Sigmoid colon (tissue), 7 donors: Measurements from ENCODE around the gene ATP1A1. TPM values are rescaled to one million over a fixed set of nuclear protein-coding genes. Genes with fewer than 3 reads are reported as not detected.

Source experiments
- DNase-seq: peaks from one replicate; pipeline ENCODE4 v3.0.0-alpha.2; 2019
- H3K27ac ChIP-seq, 4 donors: fragments of 200-600 bp; sonication (generic); one replicate each; pipeline ENCODE4 v1.5.1; 2016 to 2019; ENCODE audit warnings: mild to moderate bottlenecking in 1 of 4
- H3K27me3 ChIP-seq, 3 donors: fragments of 200-600 bp; sonication (generic); one replicate each; pipeline ENCODE4 v1.5.1; 2019; ENCODE audit warnings: mild to moderate bottlenecking in 1 of 3
- H3K36me3 ChIP-seq, 4 donors: fragments of 200-600 bp; sonication (generic); one replicate each; pipeline ENCODE4 v1.5.1; 2016 to 2019
- H3K4me1 ChIP-seq, 4 donors: fragments of 200-600 bp; sonication (generic); one replicate each; pipeline ENCODE4 v1.5.1; 2017 to 2019
- H3K4me3 ChIP-seq, 4 donors: fragments of 200-600 bp; sonication (generic); one replicate each; pipeline ENCODE4 v1.5.1; 2017 to 2019; ENCODE audit warnings: mild to moderate bottlenecking in 2 of 4, moderate library complexity in 1 of 4
- H3K9me3 ChIP-seq, 4 donors: fragments of 200-600 bp in 3 of 4; sonication (generic) in 3 of 4; one replicate each; pipeline versions ENCODE4 v1.5.1 to v1.6.1; 2013 to 2019
- CTCF ChIP-seq, 4 experiments: fragments of 450-650 bp in 3 of 4; fragments of 200-600 bp in 1 of 4; IDR thresholded peaks; one replicate each; pipeline ENCODE4 v1.5.1; 2016 to 2019; ENCODE audit warnings: antibody characterized with exemption in 4 of 4, mild to moderate bottlenecking in 3 of 4, moderate library complexity in 2 of 4
- EP300 ChIP-seq, 4 donors: sonication (generic); formaldehyde crosslinking; IDR thresholded peaks; one replicate each; pipeline ENCODE4 v1.6.1; 2017; ENCODE audit warnings: antibody characterized with exemption in 4 of 4
- POLR2A ChIP-seq, 2 donors: fragments of 450-650 bp; IDR thresholded peaks; one replicate each; pipeline ENCODE4 v1.6.1; 2016; ENCODE audit warnings: antibody characterized with exemption in 2 of 2, mild to moderate bottlenecking in 2 of 2, moderate library complexity in 2 of 2
- POLR2AphosphoS5 ChIP-seq, 4 donors: sonication (generic); formaldehyde crosslinking; IDR thresholded peaks; one replicate each; pipeline ENCODE4 v1.6.1; 2017; ENCODE audit warnings: antibody characterized with exemption in 4 of 4
- WGBS, 2 donors: extraction: QIAGEN DNeasy Blood & Tissue Kit; methylation state at CpG; one replicate each; pipeline ENCODE4 v1.1.7; 2013; 5-methylcytosine and 5-hydroxymethylcytosine counted together
- intact Hi-C: fragments of 100-400 bp; cut with DNase I; formaldehyde crosslinking; loops from one replicate; pipeline ENCODE4 v1.15.1; 2023
- polyA plus RNA-seq, 3 donors: library from polyadenylated mRNA; stranded (reverse); fragments of 200-250 nt; gene quantifications; one replicate each; pipeline ENCODE4 v1.2.3, GENCODE V29; 2013
- total RNA-seq, 4 donors: library from RNA; depleted of rRNA; stranded (reverse); fragments of >200 nt; gene quantifications; one replicate each; pipeline ENCODE4 v1.1.0, GENCODE V29; 2016
- donor health status: healthy with polysubstance abuse.
- donor health status: Bipolar disorder and iron deficiency.
- donor health status: healthy.

ATP1A1 gene
- total and polyA plus RNA-seq, 7 donors = 88.6 to 1,099 (median 101) TPM

GRCh38 chr1:116408193-116408592 lies 35.1 kb downstream of the ATP1A1 start:
- intact Hi-C loops = no loop called here
- H3K4me1 ChIP-seq = no peaks in the 10 kb centered on the region
- no peak for TF ChIP-seq CTCF (IDR thresholded peaks at IDR 0.05)
- TF ChIP-seq EP300 (IDR thresholded peaks at IDR 0.05) = no peak
- TF ChIP-seq POLR2A (IDR thresholded peaks at IDR 0.05) = no peak
- TF ChIP-seq POLR2AphosphoS5 (IDR thresholded peaks at IDR 0.05) = no peak
- no peaks in the 10 kb centered on the region for H3K9me3 ChIP-seq
- 91 to 93% methylated on average over 2 of the region's 2 CpGs for WGBS, 2 donors
- H3K27me3 ChIP-seq = no peaks in the 10 kb centered on the region
- H3K27ac ChIP-seq = no peak overlapping the region
- H3K4me3 ChIP-seq = no peak overlapping the region
- no peak for DNase-seq
- peaks cover 16 to 54% (median 26%) of the 10 kb centered on the region in 4 donors for H3K36me3 ChIP-seq

DNA sequence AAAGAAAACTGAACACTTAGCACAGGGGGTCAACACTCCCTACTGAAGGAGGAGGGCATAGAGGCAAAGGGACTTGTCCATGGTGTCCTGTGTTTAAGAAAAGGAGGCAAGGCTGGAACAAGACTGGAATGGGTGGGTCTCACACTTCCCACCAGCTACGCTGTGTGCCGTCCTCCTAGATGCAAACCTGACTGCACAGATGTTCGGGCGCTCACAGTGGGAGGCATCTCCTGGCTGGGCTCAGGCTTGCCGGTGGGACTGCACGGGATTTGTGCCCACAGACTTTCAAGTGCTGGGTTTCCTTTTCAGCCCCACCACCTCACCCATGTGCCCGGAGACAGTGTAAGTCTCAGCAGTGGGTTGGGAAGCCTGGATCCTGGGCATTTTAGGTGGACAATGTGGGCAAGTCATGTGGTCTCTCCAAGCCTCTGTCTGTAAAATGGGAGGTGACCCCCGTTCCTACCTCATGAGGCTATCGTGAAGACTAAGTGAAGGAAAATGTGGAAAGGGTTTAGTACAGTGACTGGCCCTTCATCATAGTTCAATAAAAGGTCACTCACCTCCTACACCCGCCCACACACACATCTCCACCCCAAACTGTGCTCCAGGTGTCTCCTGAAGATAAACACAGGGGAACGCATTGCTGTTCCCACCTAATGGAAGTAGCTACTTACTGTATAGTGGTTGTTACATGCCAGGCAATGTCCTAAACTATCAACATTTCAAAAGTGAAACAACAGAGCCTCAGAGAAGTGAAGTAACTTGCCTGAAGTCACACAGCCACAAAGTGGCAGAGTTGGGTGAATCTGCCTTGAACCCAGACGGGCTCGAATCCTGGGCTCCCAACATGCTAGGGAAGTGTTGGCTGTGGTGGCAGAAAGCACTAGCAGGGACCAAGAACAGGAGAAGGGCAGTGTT lies 36.0 kb downstream of the ATP1A1 start:
- DNase-seq = no peak
- intact Hi-C loops = no loop called here
- H3K4me1 ChIP-seq = no peaks in the 10 kb centered on the region
- H3K27me3 ChIP-seq = no peaks in the 10 kb centered on the region
- no peaks in the 10 kb centered on the region for H3K9me3 ChIP-seq
- no peak for TF ChIP-seq POLR2A (IDR thresholded peaks at IDR 0.05)
- no peak for TF ChIP-seq EP300 (IDR thresholded peaks at IDR 0.05)
- no peak for TF ChIP-seq POLR2AphosphoS5 (IDR thresholded peaks at IDR 0.05)
- TF ChIP-seq CTCF (IDR thresholded peaks at IDR 0.05) = no peak
- H3K27ac ChIP-seq = no peak overlapping the region
- no peak overlapping the region for H3K4me3 ChIP-seq
- WGBS, 2 donors = 88 to 93% methylated on average over 13 of the region's 13 CpGs
- peaks cover 10 to 45% (median 20%) of the 10 kb centered on the region in 4 donors for H3K36me3 ChIP-seq

DNA sequence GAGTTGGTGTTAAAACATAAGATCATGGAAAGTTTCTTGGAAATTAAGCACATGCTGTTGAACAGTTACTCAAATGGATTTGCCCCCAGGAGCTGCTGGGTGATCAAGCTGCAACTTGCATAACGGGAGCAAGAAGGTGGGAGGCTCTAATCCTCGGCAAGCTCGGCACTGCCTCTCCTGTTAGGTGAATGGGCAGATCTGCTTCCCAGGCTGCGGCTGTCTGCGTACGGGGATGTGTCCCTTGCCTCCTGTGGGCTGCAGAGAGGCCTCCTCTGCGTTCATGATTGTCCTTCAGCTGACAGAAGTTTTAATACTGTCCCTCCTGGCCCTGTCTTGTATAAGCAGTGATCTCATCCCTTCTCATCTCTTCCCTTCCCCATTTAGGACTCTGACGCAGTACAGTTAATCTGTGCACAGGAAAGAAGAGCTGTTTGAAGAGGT lies 36.7 kb downstream of the ATP1A1 start:
- DNase-seq = no peak
- TF ChIP-seq POLR2A (IDR thresholded peaks at IDR 0.05) (no peak), EP300 (IDR thresholded peaks at IDR 0.05) (no peak), POLR2AphosphoS5 (IDR thresholded peaks at IDR 0.05) (no peak), CTCF (IDR thresholded peaks at IDR 0.05) (no peak)
- Histone ChIP-seq H3K36me3 (peaks cover 8 to 38% (median 13%) of the 10 kb centered on the region in 4 donors), H3K4me1 (no peaks in the 10 kb centered on the region), H3K27ac (no peak overlapping the region), H3K27me3 (no peaks in the 10 kb centered on the region), H3K9me3 (no peaks in the 10 kb centered on the region), H3K4me3 (no peak overlapping the region)
- intact Hi-C loops = no loop called here
- 86 to 90% methylated on average over 8 of the region's 8 CpGs for WGBS, 2 donors

DNA sequence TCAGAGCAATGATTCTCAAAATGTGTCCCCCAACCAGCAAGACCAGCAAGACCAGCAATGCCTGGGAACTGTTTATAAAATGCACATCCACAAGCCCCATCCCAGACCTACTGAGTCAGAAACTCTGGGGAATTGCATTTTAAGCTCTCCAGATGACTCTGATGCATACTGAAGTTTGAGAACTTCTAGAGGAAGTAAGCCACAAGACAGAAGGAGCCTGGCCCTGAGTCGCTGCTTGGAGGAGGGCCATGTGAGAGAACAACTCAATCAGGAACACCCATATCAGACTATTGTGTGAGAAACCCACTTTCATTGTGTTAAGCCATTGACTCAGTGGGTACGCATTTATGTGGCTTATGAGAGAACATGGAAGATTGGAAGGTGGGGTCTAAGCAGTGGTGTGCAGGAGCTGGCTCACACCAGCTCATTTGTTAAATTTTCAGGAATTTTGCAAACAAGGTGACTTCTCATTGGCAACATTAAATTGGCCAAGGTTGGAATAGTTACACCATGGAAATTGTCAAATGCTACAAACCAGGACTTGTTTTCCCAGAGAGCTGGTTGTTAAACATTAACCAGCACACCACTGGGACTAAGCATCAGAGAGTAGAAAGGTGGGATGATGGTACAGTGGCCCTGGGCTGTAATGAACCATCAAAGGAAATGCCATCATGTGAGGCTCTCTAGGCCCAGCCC lies 38.9 kb downstream of the ATP1A1 start:
- no peak overlapping the region for H3K27ac ChIP-seq
- H3K4me3 ChIP-seq = no peak overlapping the region
- DNase-seq = no peak
- WGBS, 2 donors = 70 to 81% methylated on average over 2 of the region's 2 CpGs
- H3K9me3 ChIP-seq = no peaks in the 10 kb centered on the region
- H3K27me3 ChIP-seq = no peaks in the 10 kb centered on the region
- H3K36me3 ChIP-seq = peaks cover 0 to 16% (median 3%) of the 10 kb centered on the region in 4 donors
- no peaks in the 10 kb centered on the region for H3K4me1 ChIP-seq
- intact Hi-C loops = no loop called here
- TF ChIP-seq POLR2AphosphoS5 (IDR thresholded peaks at IDR 0.05) = no peak
- no peak for TF ChIP-seq CTCF (IDR thresholded peaks at IDR 0.05)
- TF ChIP-seq POLR2A (IDR thresholded peaks at IDR 0.05) = no peak
- TF ChIP-seq EP300 (IDR thresholded peaks at IDR 0.05) = no peak
